CD1c-positive myeloid dendritic cell (primary cell): ENCODE results near the gene TESK2.

ENCODE experiments used
- DNase-seq: peaks from one replicate; pipeline ENCODE4 v3.0.0-alpha.2; 2016; ENCODE audit errors: extremely low spot score

Gene TESK2

GRCh38 chr1:45337630-45338325, 153.2 kb downstream of the TESK2 start:
- DNase-seq, result no peak

GRCh38 chr1:45335855-45336324, 155.1 kb downstream of the TESK2 start:
- no peak for DNase-seq

DNA sequence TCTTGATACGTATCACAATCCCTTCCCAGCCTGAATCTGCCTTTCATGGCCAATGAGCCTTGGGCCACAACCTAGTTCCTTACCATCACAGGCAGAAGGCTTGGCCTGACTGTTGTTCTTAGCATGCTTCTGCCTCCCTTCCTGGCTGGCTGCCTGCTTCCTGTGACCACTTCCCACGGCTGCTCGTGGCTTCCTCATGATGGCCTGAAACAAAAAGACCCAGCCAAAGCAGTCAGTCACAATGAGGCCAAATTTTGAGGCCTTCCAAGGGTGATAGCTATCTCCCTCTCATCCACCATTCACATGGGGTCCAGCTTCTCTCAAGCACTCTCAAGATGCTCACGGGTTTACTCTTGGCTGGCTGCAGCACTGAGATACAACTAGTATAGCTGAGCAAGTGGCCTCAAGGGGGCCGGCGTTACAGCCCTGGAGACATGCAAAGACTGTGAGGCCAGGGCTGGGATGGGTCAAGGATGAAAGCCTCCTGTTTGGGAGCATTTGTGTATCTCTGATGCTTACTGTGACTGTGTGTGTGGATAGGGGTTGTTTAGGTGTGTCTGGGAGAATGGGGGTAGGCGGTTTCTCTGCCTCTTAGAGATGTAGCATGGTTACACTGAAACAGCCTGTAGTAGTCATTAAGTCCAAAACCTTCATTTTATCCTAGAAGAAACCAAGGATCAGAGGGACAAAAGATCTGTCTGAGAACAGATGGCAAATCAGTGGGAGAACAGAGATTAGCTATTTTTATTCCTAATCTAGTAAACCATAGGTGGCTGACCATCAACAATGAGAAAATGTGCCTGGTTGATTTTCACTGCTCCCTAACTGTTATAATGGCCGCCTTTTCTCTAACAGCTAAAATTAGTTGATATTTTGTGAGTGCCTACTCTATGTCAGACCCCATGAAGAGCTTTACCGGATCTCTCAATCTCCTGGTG, 156.4 kb downstream of the TESK2 start:
- DNase-seq, result peak; percentile 37

DNA sequence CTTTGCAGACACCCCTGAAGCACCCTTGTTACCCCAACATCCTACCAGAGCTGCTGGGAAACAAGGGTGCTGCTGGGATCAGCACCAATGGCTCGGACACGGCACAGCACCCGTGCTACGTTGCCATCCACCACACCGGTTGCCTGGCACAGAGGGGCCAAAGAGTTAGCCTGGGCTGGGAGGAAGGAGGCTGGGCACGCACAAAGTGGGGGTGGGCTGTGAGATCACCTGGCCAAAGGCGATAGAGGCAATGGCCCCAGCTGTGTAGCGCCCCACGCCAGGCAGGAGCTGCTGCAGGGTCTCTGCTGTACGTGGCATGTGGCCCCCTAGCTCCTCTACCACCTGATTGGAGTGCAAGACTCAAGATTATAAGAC, 158.6 kb downstream of the TESK2 start:
- DNase-seq, result no peak

- no peak for DNase-seq
Observed at GRCh38 chr1:45331436-45332345, 159.3 kb downstream of the TESK2 start.

GRCh38 chr1:45329445-45329844, 161.5 kb downstream of the TESK2 start:
- no peak for DNase-seq

DNA sequence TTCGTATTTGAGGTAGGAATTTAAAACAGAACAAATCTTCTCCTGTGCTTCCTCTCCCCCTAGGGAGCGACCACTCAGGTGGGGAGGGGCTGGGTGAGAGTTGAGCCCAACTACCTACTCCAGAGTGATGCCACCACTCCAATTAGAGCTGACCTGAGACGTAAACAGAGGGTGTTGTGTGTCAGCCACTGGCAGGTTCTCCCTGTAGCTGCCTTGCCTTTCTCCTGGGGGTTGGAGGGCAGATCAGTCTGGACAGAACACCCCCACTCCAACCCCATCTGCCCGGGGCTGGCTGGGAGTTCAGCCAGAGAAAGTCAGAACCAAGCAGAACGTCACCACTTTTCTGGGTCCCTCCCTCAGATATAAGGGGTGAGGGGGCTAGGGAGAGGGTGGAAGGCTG, 162.3 kb downstream of the TESK2 start:
- no peak for DNase-seq

DNA sequence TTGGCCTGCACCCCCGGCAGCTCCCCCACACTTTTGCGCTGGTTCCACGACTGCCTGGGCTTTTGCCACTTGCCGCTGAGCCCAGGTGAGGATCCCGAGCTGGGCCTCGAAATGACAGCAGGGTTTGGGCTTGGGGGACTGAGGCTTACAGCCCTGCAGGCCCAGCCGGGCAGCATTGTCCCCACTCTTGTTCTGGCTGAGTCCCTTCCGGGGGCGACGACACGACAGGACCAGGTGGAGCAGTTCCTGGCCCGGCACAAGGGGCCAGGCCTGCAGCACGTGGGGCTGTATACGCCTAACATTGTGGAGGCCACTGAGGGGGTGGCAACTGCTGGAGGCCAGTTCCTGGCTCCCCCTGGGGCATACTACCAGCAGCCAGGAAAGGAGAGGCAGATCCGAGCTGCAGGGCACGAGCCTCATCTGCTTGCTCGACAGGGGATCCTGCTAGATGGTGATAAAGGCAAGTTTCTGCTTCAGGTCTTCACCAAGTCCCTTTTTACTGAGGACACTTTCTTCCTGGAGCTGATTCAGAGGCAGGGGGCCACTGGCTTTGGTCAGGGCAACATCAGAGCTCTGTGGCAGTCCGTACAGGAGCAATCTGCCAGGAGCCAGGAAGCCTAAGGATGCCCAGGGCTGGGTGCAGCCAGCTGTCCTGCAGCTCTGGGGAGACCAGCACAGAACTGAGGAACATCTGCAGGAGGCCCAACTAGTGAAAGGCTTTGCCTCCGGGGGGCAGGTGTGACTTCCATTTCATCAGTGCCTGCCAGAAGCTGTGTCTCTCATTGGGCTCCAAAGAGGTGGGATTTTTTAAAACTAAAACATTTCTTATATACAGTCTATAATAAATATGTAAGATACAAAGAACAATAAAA, 163.1 kb downstream of the TESK2 start:
- no peak for DNase-seq

DNA sequence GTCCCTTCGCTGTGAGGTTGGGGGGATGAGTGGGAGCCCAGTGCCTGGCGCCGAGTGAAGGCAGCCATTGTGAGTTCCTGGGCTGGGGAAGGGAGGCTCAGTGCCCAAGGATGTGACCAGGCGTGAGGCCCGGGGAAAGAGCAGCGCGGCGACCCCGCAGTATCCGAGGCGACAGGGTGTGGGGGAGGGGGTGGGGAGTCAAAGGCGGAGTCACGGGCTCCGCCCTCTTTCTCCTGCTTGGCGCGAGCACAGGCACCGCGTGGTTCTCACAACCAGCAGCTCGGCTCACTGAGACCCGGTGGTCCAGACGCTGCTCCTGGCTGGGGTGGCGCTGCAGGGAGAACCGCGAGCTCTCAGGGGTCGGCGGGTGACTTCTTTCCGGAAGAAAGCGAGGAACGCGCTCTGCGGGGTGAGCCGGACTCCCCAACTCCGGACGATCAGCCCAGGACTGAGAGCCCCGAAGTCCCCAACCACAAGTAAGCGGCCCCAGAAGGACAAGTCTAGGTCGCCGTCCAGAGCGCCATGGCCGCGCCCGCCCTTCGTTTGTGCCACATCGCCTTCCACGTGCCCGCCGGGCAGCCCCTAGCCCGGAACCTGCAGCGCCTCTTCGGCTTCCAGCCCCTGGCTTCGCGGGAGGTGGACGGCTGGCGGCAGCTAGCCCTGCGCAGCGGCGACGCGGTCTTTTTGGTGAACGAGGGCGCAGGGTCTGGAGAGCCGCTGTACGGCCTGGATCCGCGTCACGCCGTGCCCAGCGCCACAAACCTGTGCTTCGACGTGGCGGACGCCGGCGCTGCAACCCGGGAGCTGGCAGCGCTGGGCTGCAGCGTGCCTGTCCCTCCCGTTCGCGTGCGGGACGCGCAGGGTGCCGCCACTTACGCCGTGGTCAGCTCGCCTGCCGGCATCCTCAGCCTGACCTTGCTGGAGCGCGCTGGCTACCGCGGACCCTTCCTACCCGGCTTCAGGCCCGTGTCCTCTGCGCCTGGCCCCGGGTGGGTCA, 164.0 kb downstream of the TESK2 start, which contains the start of gene HPDL:
TSS of gene HPDL (plus strand) at position 269 of the 997 bp plus-strand sequence. CDS start at position 523, 254 bp downstream.
- DNase-seq, result peak; percentile 9

DNA sequence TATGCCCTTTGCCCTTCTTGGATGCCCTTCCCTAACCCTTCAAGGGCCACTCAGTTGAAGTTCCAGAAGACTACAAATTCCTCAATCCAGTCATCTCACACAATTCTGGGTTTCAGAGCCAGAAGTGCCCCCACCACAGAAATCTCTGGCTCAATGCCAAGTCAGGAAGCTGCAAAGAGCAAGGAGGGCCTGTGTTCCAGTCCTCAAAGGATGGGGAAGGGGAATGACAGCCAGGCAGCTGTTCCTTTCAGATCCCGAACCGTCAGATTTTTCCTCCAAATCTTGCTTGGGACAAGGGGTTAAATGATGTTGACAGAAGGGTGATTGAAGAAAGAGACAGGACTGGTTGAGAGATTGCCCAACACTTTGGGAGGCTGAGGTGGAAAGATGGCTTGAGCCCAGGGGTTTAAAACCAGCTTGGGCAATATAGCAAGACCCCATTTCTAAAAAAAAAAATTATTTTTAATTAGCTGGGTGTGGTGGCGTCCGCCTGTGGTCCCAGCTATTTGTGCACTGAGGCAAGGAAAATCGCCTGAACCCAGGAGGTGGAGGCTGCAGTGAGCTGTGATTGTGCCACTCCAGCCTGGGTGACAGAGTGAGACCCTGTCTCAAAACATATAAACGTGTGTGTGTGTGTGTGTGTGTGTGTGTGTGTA, 165.0 kb downstream of the TESK2 start:
- DNase-seq, result no peak

DNA sequence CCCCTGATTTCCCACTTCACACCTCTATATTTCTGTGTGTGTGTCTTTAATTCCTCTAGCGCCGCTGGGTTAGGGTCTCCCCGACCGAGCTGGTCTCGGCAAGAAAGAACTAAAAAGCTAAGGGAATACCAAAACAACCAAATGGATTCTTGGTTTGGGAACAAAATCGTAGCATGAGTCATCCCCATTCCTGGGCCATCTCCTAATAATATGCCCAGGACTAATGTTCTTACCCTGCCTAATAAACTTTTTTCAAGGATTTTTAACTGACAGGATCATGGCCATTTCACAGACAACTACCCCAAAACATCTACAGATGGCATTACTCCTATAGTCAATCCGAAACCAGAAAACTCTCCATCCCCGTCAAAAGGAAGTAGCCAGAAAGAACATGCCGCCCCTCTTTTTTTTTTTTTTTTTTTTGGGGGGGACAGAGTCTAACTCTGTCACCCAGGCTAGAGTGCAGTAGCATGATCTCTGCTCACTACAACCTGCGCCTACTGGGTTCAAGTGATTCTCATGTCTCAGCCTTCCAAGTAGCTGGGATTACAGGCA, 168.4 kb downstream of the TESK2 start:
- no peak for DNase-seq

DNA sequence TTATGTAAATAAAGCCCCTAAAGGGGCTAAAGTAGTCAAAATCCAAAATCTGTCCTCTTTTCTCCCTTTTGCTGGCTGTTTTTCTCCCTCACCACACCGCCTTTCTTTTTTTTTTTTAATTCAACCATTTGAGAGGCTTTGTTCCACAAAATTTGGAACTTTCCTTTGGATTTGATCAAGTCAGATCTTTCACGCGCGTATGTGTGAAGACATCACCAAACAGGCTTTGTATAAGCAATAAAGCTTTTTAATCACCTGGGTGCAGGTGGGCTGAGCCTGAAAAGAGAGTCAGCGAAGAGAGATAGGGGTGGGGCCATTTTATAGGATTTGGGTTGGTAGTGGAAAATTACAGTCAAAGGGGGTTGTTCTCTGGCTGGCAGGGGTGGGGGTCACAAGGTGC, 169.5 kb downstream of the TESK2 start:
- DNase-seq, result no peak

GRCh38 chr1:45319761-45320160, 171.2 kb downstream of the TESK2 start:
- DNase-seq, result no peak

DNA sequence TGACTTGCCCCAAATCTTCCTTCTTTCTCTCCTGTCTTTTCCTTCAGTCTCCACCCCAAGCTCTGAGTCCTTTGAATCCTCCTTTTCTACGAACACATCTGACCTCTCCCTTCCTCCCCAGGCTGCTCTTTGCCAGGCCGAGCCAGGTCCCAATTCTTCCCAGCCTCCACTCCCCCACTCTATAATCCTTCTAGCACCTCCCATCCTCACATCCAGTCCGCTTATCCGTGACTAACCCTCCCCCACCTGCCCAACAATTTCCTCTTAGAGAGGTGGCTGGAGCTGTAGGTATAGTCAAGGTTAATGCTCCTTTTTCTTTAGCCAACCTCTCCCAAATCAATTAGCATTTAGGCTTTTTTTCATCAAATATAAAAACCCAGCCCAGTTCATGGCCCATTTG, 173.8 kb downstream of the TESK2 start:
- no peak for DNase-seq

DNA sequence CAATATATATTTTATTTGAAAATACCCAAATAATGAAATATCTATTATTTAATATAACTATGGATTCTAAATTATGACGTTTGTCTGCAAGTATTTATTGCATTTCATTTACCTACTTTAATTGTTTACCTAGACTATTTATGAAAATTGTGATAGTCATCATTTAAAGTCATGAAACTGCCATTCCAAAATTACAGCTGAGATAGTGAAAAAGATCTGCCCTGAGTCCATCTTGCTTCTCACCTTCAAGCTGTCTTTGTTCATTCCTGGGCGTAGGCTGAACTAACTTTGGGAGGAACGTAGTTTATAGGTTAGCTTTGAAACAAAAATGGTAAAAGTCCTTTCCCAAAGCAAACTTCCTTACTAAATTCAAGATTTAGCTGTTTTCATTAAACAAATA, 176.7 kb downstream of the TESK2 start:
- DNase-seq, result no peak

- DNase-seq, result no peak
Observed at GRCh38 chr1:45306905-45307304, 184.1 kb downstream of the TESK2 start.

DNA sequence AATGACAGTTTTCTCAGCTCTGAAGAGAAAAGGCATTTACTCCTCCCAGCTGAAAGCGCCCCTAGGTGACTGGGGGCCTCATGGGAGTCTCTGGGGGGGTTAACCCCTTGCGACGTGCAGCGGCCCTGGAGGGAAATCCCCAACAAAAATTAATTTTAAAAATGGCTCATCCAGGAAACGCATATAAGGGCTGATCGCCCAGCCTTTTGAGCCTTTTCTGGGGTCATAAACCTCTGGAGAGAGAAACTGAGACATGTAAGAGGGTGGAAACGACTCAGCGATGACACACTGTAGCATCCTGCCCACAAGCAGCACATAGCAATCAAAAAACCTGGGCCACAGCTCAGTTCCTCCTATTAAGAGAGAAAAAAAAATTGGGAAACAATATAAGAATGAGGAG, 184.6 kb downstream of the TESK2 start:
- no peak for DNase-seq

- DNase-seq, result no peak
Observed at GRCh38 chr1:45305231-45305630, 185.7 kb downstream of the TESK2 start.
